Endothelial cell of umbilical vein (primary cell): ENCODE measurements around the gene RGS11. TPM values are rescaled to one million over a fixed set of nuclear protein-coding genes. Genes with fewer than 3 reads are reported as not detected.

ENCODE experiments used
- BruUV-seq: library from RNA; stranded (reverse); fragments of 400-500 nt; replicated peaks from 2 replicates; lab custom pipeline; 2021; lab: Mats Ljungman, UMichigan
- CTCF ChIA-PET: fragments of 300-600, 350-600 bp; sonication (Branson Sonifier 250); formaldehyde crosslinking; loops from one replicate; lab custom pipeline; 2021; ENCODE audit warnings: antibody characterized with exemption, inconsistent platforms; lab: Charles Lee
- POLR2A ChIA-PET: fragments of 300-600, 350-600 bp; sonication (Branson Sonifier 250); formaldehyde crosslinking; loops from one replicate; lab custom pipeline; 2021; ENCODE audit warnings: antibody characterized with exemption, inconsistent platforms; lab: Charles Lee
- DNase-seq: peaks from one replicate; pipeline ENCODE4 v3.0.0-alpha.2; 2011; ENCODE audit warnings: low read depth, low spot score
- FAIRE-seq: peaks from 2 replicates; lab custom pipeline; 2011; peaks lifted over from hg19 to GRCh38; lab: Jason Lieb, UNC
- H2AFZ ChIP-seq: 2 replicates; pipeline ENCODE4 v1.6.0; 2012; ENCODE audit warnings: low read depth, low read length, control low read depth, inconsistent platforms
- H3K27ac ChIP-seq: 2 replicates; pipeline ENCODE4 v1.5.1; 2011; ENCODE audit warnings: low read depth, mild to moderate bottlenecking, control low read depth, low read length, moderate library complexity; ENCODE audit not compliant: insufficient read depth
- H3K27me3 ChIP-seq, 2 experiments: 2 replicates each; pipeline versions ENCODE4 v1.6.0 to v1.6.1; 2011; ENCODE audit warnings: low read length in 2 of 2, mixed read lengths in 1 of 2; ENCODE audit not compliant: control insufficient read depth in 2 of 2, insufficient read depth in 2 of 2
- H3K36me3 ChIP-seq, 2 experiments: 2 replicates in 1 of 2; 3 replicates in 1 of 2; pipeline ENCODE4 v1.5.1; 2011; ENCODE audit warnings: low read length in 2 of 2, mild to moderate bottlenecking in 1 of 2, moderate library complexity in 1 of 2; ENCODE audit not compliant: control insufficient read depth in 2 of 2, insufficient read depth in 2 of 2; ENCODE audit errors: extremely low read depth in 1 of 2
- H3K4me1 ChIP-seq: 3 replicates; pipeline ENCODE4 v1.5.1; 2011; ENCODE audit warnings: mild to moderate bottlenecking, low read length; ENCODE audit not compliant: control insufficient read depth, insufficient read depth; ENCODE audit errors: extremely low read depth
- H3K4me2 ChIP-seq: 2 replicates; pipeline ENCODE4 v1.6.1; 2011; ENCODE audit warnings: low read length, control low read depth, mixed read lengths; ENCODE audit not compliant: insufficient read depth
- H3K4me3 ChIP-seq, 3 experiments: fragments of 200-600 bp in 1 of 3; sonication (generic), shearing (Covaris generic) in 1 of 3; replicated peaks in 1 of 3; 2 replicates each; pipeline ENCODE4 v1.5.1; 2011 to 2016; ENCODE audit warnings: control low read depth in 3 of 3, low read length in 3 of 3, mild to moderate bottlenecking in 2 of 3, inconsistent platforms in 1 of 3, low read depth in 1 of 3, moderate library complexity in 1 of 3; ENCODE audit not compliant: insufficient read depth in 1 of 3
- H3K79me2 ChIP-seq: 2 replicates; pipeline ENCODE4 v1.6.0; 2012; ENCODE audit warnings: low read length, inconsistent platforms; ENCODE audit not compliant: control insufficient read depth, insufficient read depth
- H3K9ac ChIP-seq: replicated peaks from 2 replicates; pipeline ENCODE3; 2011; ENCODE audit warnings: low read length, control low read depth; ENCODE audit not compliant: insufficient read depth; ENCODE audit errors: extremely low read depth
- H3K9me1 ChIP-seq: replicated peaks from 3 replicates; pipeline ENCODE4 v1.6.0; 2011; ENCODE audit warnings: mild to moderate bottlenecking, low read length; ENCODE audit not compliant: control insufficient read depth, insufficient read depth; ENCODE audit errors: extremely low read depth
- H3K9me3 ChIP-seq: replicated peaks from 2 replicates; pipeline ENCODE4 v1.5.1; 2012; ENCODE audit warnings: low read length, inconsistent platforms; ENCODE audit not compliant: control insufficient read depth, insufficient read depth
- H4K20me1 ChIP-seq: replicated peaks from 2 replicates; pipeline ENCODE3; 2011; ENCODE audit warnings: mild to moderate bottlenecking, low read length; ENCODE audit not compliant: control insufficient read depth, insufficient read depth; ENCODE audit errors: extremely low read depth
- EZH2 ChIP-seq: IDR thresholded peaks from 2 replicates; pipeline ENCODE4 v1.6.1; 2012; ENCODE audit warnings: borderline replicate concordance, low read depth, mild to moderate bottlenecking, moderate library complexity, low read length, inconsistent platforms; ENCODE audit not compliant: severe bottlenecking
- GATA2 ChIP-seq: IDR thresholded peaks from 2 replicates; pipeline ENCODE4 v1.7.0; 2011; ENCODE audit warnings: low read depth, mild to moderate bottlenecking, moderate library complexity, mixed read lengths, low read length; ENCODE audit not compliant: insufficient read length, insufficient read depth
- JUN ChIP-seq: IDR thresholded peaks from 2 replicates; pipeline ENCODE4 v1.6.1; 2011; ENCODE audit warnings: borderline replicate concordance, low read depth; ENCODE audit not compliant: insufficient read length, insufficient read depth
- MAX ChIP-seq: IDR thresholded peaks from 2 replicates; pipeline ENCODE4 v1.6.1; 2011; ENCODE audit not compliant: insufficient read depth, insufficient read length
- dilution Hi-C: fragments of 300-500 bp; cut with MboI; formaldehyde crosslinking; loops from one replicate; pipeline ENCODE4 v1.15.0; 2019; ENCODE audit warnings: low sequenced_read_pairs; ENCODE audit not compliant: extremely low pct_ligation_motif_present
- intact Hi-C: fragments of 100-400 bp; cut with micrococcal nuclease; formaldehyde crosslinking; loops from one replicate; pipeline ENCODE4 v1.10.0; 2022
- polyA plus RNA-seq, 4 experiments: library from polyadenylated mRNA; depleted of rRNA in 3 of 4; stranded (reverse) in 3 of 4; unstranded in 1 of 4; fragments of >200 nt; gene quantifications; 2 replicates each; pipeline versions ENCODE4 v1.2.1 to v1.2.3, GENCODE V29; 2011 to 2012; ENCODE audit warnings: missing spikeins in 1 of 4
- total RNA-seq: library from RNA; stranded (reverse); gene quantifications from 2 replicates; pipeline ENCODE4 v1.2.3, GENCODE V29; 2021

The RGS11 gene
- total and polyA plus RNA-seq, 2 donors (not counting 3 experiments of a cell fraction or from before 2014, with no cell fraction given) = 3.0 to 4.9 TPM

DNA sequence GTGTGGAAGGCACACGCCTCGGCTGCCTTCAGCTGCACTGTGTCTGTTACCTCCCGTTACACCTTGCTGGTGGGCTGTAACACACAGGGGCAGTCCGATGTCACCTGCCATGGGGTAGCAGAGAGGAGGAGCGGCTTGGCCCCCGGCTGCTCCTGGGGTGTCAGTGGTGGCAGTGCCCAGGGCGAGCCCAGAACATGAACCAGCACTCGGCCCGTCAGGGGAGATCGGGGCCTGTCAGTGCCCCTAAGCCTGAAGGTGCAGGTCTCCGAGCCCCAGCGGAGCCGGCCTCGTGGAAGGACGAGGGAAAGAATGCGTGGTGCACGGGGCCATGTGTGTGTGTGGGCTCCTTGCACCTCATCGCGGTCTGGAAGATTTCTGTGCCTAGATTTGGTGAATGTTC, 15.4 kb downstream of the RGS11 start:
- DNase-seq (no peak), FAIRE-seq (no peak)
- TF ChIP-seq JUN (no peak), EZH2 (no peak)
- Histone ChIP-seq H2AFZ (no peak overlapping the region), H3K4me2 (no peak overlapping the region), H3K79me2 (no peaks in the 10 kb centered on the region), H3K36me3 (peaks cover 0 to 20% of the 10 kb centered on the region in 2 experiments), H3K27me3 (no peaks in the 10 kb centered on the region), H3K9me3 (no peaks in the 10 kb centered on the region), H3K27ac (no peak overlapping the region), H3K9me1 (no peaks in the 10 kb centered on the region), H3K9ac (no peak overlapping the region), H3K4me3 (no peak overlapping the region), H4K20me1 (no peaks in the 10 kb centered on the region), H3K4me1 (no peaks in the 10 kb centered on the region)
- dilution Hi-C loops (no loop called here), intact Hi-C loops (no loop called here)
- ChIA-PET POLR2A (no interaction called here), CTCF (no interaction called here)
- BruUV-seq = no TSS peak

GRCh38 chr16:259814-260253, 15.9 kb downstream of the RGS11 start:
- no peaks in the 10 kb centered on the region for H3K9me1 ChIP-seq

More at GRCh38 chr16:259814-260253, 15.9 kb downstream of the RGS11 start:
- Histone ChIP-seq H3K79me2 (no peaks in the 10 kb centered on the region), H3K27ac (no peak overlapping the region), H3K4me3 (no peak overlapping the region), H4K20me1 (no peaks in the 10 kb centered on the region), H3K4me1 (no peaks in the 10 kb centered on the region), H2AFZ (no peak overlapping the region), H3K9me3 (no peaks in the 10 kb centered on the region), H3K27me3 (no peaks in the 10 kb centered on the region), H3K9ac (no peak overlapping the region), H3K4me2 (no peak overlapping the region), H3K36me3 (peaks cover 0 to 17% of the 10 kb centered on the region in 2 experiments)
- intact Hi-C loops = no loop called here
- ChIA-PET CTCF (no interaction called here), POLR2A (no interaction called here)
- no TSS peak for BruUV-seq
- TF ChIP-seq MAX (no peak), GATA2 (no peak)
- dilution Hi-C loops = no loop called here
- no peak for FAIRE-seq
- no peak for DNase-seq
